Omental fat pad (tissue), 4 donors: ENCODE data around the gene CFAP77. TPM values are rescaled to one million over a fixed set of nuclear protein-coding genes. Genes with fewer than 3 reads are reported as not detected.

Experiments
- ATAC-seq: fragments of 150-250 bp; one replicate; pipeline ENCODE4 v1.9.1; 2016; ENCODE audit warnings: mild to moderate bottlenecking, moderate library complexity; ENCODE audit not compliant: low FRiP score
- DNase-seq: peaks from one replicate; pipeline ENCODE4 v3.0.0-alpha.2; 2019; ENCODE audit warnings: low spot score
- CTCF ChIP-seq, 3 donors: fragments of 450-650 bp; IDR thresholded peaks; one replicate each; pipeline ENCODE4 v1.5.1; 2016 to 2017; ENCODE audit warnings: antibody characterized with exemption in 3 of 3, mild to moderate bottlenecking in 3 of 3, moderate library complexity in 2 of 3
- total RNA-seq, 4 donors: library from RNA; depleted of rRNA; stranded (reverse); fragments of >200 nt; gene quantifications; one replicate each; pipeline ENCODE4 v1.1.0, GENCODE V29; 2016

Gene CFAP77
- total RNA-seq, 4 donors from 2014 or later: not detected

DNA sequence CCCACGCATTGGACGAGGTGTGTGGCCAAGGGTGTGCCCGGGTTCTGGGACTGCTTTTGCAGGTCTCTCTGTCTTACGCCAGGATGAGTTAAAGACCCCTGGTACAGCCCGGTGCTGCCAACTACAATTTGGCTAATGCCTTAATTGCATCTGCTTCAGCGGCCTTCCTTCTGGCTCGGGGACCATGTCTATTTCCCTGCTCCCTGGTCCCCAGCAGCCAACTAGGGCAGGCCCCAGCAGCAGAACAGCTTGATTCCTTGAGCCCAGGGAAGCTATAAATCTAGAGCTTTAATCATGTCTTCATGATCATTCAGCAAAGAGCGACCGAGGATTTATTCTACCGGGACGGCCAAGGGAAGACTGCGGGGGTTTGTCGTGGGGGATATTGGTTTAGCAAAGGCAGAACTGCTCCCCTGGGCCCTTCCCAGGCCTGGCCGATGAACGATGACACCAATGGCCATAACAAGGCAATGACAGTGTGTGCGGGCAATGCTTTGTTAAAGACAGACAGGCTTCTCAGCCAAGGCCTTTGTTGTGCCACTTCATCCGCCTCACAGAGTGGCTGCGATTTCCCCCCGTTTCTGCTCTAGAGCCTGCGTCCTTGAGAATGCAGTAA, 51.4 kb downstream of the CFAP77 start:
- no peak for TF ChIP-seq CTCF (IDR thresholded peaks at IDR 0.05)
- DNase-seq: no peak
- no peak for ATAC-seq

- DNase-seq (no peak), ATAC-seq (no peak)
- TF ChIP-seq CTCF (IDR thresholded peaks at IDR 0.05): no peak
These were observed 52.0 kb downstream of the CFAP77 start for GRCh38 chr9:132461971-132462370.

DNA sequence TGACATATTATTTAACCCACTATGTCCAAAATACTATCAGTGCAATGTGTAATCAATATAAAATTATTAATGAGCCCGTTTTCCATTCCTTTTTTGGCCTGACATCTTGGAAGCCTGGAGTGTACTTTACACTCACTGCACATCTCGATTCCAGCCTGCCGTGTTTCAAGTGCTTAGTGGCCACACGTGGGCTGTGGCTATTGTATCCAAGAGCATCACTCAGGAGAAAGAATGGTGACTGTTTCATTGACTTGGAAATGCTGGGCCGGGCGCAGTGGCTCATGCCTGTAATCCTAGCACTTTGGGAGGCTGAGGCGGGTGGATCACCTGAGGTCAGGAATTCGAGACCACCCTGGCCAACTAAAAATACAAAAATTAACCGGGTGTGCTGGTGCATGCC, 54.5 kb downstream of the CFAP77 start:
- TF ChIP-seq CTCF (IDR thresholded peaks at IDR 0.05): no peak
- ATAC-seq (no peak), DNase-seq (no peak)

GRCh38 chr9:132465131-132465635, 55.2 kb downstream of the CFAP77 start:
- DNase-seq: no peak
- no peak for TF ChIP-seq CTCF (IDR thresholded peaks at IDR 0.05)
- ATAC-seq: no peak

DNA sequence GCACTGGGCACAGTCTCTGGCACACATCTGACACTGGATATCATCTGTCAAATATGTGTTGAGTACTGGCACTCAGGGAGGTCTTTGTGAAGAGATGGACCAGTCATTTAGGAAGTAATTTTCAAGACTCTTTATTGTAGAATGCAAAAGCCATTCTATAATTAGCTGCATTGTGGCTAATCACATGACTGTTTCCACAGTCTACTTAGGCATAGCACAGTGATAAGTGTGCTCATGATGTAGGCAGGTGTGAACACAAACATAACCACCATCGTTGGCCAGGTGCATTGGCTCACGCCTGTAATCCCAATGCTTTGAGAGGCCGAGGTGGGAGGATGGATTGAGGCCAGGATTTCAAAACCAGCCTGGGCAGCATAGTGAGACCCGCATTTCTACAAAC, 62.2 kb downstream of the CFAP77 start:
- no peak for TF ChIP-seq CTCF (IDR thresholded peaks at IDR 0.05)
- ATAC-seq (no peak), DNase-seq (no peak)

GRCh38 chr9:132472599-132472998, 62.6 kb downstream of the CFAP77 start:
- TF ChIP-seq CTCF (IDR thresholded peaks at IDR 0.05): no peak

GRCh38 chr9:132474253-132474652, 64.2 kb downstream of the CFAP77 start:
- no peak for TF ChIP-seq CTCF (IDR thresholded peaks at IDR 0.05)
- no peak for DNase-seq
- no peak for ATAC-seq

More at GRCh38 chr9:132472599-132472998, 62.6 kb downstream of the CFAP77 start:
- DNase-seq: no peak
- ATAC-seq: no peak
